Astrocyte (in vitro differentiated cells and primary cell): ENCODE results near the gene THOP1. TPM values are rescaled to one million over a fixed set of nuclear protein-coding genes. Genes with fewer than 3 reads are reported as not detected.

Source experiments
- DNase-seq: peaks from one replicate; pipeline ENCODE4 v3.0.0-alpha.2; 2010; ENCODE audit warnings: low read depth
- FAIRE-seq: peaks from 2 replicates; lab custom pipeline; 2011; peaks lifted over from hg19 to GRCh38; lab: Jason Lieb, UNC
- H2AFZ ChIP-seq: 2 replicates; pipeline ENCODE4 v1.6.0; 2012; ENCODE audit warnings: low read depth, low read length, inconsistent platforms
- H3K27ac ChIP-seq: 2 replicates; pipeline ENCODE4 v1.5.1; 2011; ENCODE audit warnings: low read depth, low read length, inconsistent platforms
- H3K27me3 ChIP-seq: 2 replicates; pipeline ENCODE4 v1.6.0; 2011; ENCODE audit warnings: low read length, inconsistent platforms; ENCODE audit not compliant: insufficient read depth
- H3K36me3 ChIP-seq: 2 replicates; pipeline ENCODE4 v1.5.1; 2011; ENCODE audit warnings: low read length, inconsistent platforms; ENCODE audit not compliant: insufficient read depth
- H3K4me1 ChIP-seq: 2 replicates; pipeline ENCODE4 v1.5.1; 2011; ENCODE audit warnings: low read length, inconsistent platforms; ENCODE audit not compliant: insufficient read depth
- H3K4me2 ChIP-seq: 2 replicates; pipeline ENCODE4 v1.6.0; 2012; ENCODE audit warnings: low read length, inconsistent platforms
- H3K4me3 ChIP-seq: 2 replicates; pipeline ENCODE4 v1.5.1; 2011; ENCODE audit warnings: low read depth, mild to moderate bottlenecking, low read length, inconsistent platforms; ENCODE audit not compliant: insufficient read depth
- H3K79me2 ChIP-seq: 2 replicates; pipeline ENCODE4 v1.6.0; 2012; ENCODE audit warnings: mild to moderate bottlenecking, low read length, inconsistent platforms; ENCODE audit not compliant: insufficient read depth
- H3K9ac ChIP-seq: 2 replicates; pipeline ENCODE4 v1.6.0; 2012; ENCODE audit warnings: mild to moderate bottlenecking, low read length, inconsistent platforms
- H3K9me3 ChIP-seq: 2 replicates; pipeline ENCODE4 v1.5.1; 2012; ENCODE audit warnings: low read depth, mild to moderate bottlenecking, low read length, inconsistent platforms; ENCODE audit not compliant: insufficient read depth
- H4K20me1 ChIP-seq: 2 replicates; pipeline ENCODE4 v1.6.0; 2012; ENCODE audit warnings: low read length, inconsistent platforms; ENCODE audit not compliant: insufficient read depth
- H3K27ac Mint-ChIP-seq: one replicate; pipeline ENCODE4 v1.8.0; 2021; ENCODE audit warnings: mild to moderate bottlenecking, mixed read lengths; ENCODE audit not compliant: unreplicated experiment
- H3K27me3 Mint-ChIP-seq: one replicate; pipeline ENCODE4 v1.8.0; 2021; ENCODE audit warnings: low read depth, mixed read lengths; ENCODE audit not compliant: unreplicated experiment
- H3K36me3 Mint-ChIP-seq: one replicate; pipeline ENCODE4 v1.8.0; 2021; ENCODE audit warnings: low read depth, mixed read lengths; ENCODE audit not compliant: unreplicated experiment
- H3K4me1 Mint-ChIP-seq: one replicate; pipeline ENCODE4 v1.8.0; 2021; ENCODE audit warnings: low read depth, mixed read lengths; ENCODE audit not compliant: unreplicated experiment
- H3K4me3 Mint-ChIP-seq: one replicate; pipeline ENCODE4 v1.8.0; 2021; ENCODE audit warnings: mild to moderate bottlenecking, moderate library complexity, mixed read lengths; ENCODE audit not compliant: unreplicated experiment
- H3K9me3 Mint-ChIP-seq: one replicate; pipeline ENCODE4 v1.8.0; 2021; ENCODE audit warnings: mild to moderate bottlenecking, mixed read lengths; ENCODE audit not compliant: unreplicated experiment
- CTCF ChIP-seq: IDR thresholded peaks from 2 replicates; pipeline ENCODE4 v1.5.1; 2011; ENCODE audit warnings: low read depth, mild to moderate bottlenecking, inconsistent platforms, low read length, moderate library complexity; ENCODE audit not compliant: insufficient read depth
- EZH2 ChIP-seq: IDR thresholded peaks from 2 replicates; pipeline ENCODE4 v1.6.1; 2012; ENCODE audit warnings: mild to moderate bottlenecking, low read length, inconsistent platforms; ENCODE audit not compliant: insufficient read depth
- total RNA-seq: library from RNA; stranded (reverse); gene quantifications from 2 replicates; pipeline ENCODE4 v1.2.1, GENCODE V29; 2021

The THOP1 gene
- total RNA-seq, 1 donor from 2014 or later, result 73.4 TPM

GRCh38 chr19:2761309-2761677 is 24.0 kb upstream of the THOP1 start:
- FAIRE-seq (no peak), DNase-seq (no peak)
- Histone ChIP-seq H3K4me1 (no peaks in the 10 kb centered on the region), H3K4me3 (no peak overlapping the region), H3K79me2 (no peaks in the 10 kb centered on the region), H4K20me1 (peaks cover 10% of the 10 kb centered on the region), H3K9ac (no peak overlapping the region), H3K27me3 (no peaks in the 10 kb centered on the region), H3K36me3 (peaks cover 6% of the 10 kb centered on the region), H3K4me2 (no peak overlapping the region), H3K9me3 (no peaks in the 10 kb centered on the region), H3K27ac (no peak overlapping the region), H2AFZ (no peak overlapping the region)
- Mint-ChIP-seq H3K9me3 (no peaks in the 10 kb centered on the region), H3K4me3 (no peak overlapping the region), H3K27ac (no peak overlapping the region), H3K27me3 (no peaks in the 10 kb centered on the region), H3K4me1 (no peaks in the 10 kb centered on the region), H3K36me3 (peaks cover 7% of the 10 kb centered on the region)
- TF ChIP-seq EZH2 (no peak), CTCF (no peak)

DNA sequence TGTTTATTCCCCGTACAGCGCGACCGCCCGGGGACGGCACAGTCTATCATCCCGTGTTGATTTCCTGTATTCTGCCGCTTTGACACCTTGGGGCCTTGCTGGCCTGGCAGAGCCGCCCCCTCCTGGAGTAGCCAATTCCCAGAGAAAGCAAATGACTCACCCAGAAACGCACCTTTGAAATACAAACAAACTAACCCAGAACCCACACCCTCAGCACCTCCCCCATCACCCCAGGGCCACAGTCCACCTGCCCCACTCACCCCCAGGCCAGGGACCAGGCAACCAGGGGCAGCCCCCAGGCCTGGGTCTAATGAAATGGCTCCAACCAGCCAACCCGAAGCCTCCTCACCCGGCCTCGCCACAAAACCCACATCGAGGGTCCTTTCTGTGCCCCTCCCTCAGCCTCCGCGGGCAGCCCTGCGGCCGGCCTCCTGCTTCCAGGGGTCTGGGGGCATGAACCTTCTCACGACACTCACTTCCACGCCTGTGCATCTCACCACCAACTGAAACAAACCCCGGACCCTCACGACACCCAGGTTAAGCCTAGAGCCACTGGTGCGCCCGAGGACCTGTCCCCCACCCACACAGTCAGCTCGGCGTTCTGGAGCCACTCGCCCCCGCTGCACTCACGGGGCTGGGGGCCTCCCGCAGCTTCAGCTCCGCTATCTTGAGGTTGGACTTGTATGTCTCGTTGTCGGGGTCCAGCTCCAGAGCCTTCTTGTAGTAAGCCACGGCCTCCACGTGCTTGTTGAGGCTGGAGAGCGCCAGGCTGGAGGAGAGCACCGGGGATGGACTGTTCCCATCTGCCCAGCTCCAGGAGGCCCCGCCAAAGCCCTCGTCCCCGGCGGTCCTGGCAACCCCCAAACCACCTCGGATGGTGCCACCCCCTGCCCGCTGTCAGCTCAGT is 23.2 kb upstream of the THOP1 start:
- no peak overlapping the region for H2AFZ ChIP-seq
- H3K4me3 Mint-ChIP-seq, result no peak overlapping the region
- H3K4me2 ChIP-seq, result no peak overlapping the region
- no peak for DNase-seq
- peaks cover 10% of the 10 kb centered on the region for H4K20me1 ChIP-seq
- H3K9me3 ChIP-seq, result no peaks in the 10 kb centered on the region
- FAIRE-seq, result no peak
- H3K36me3 Mint-ChIP-seq, result peaks cover 9% of the 10 kb centered on the region
- no peaks in the 10 kb centered on the region for H3K9me3 Mint-ChIP-seq
- H3K9ac ChIP-seq, result no peak overlapping the region
- no peaks in the 10 kb centered on the region for H3K4me1 ChIP-seq
- H3K27me3 ChIP-seq, result no peaks in the 10 kb centered on the region
- peaks cover 6% of the 10 kb centered on the region for H3K36me3 ChIP-seq
- H3K27ac ChIP-seq, result no peak overlapping the region
- H3K27me3 Mint-ChIP-seq, result no peaks in the 10 kb centered on the region
- H3K79me2 ChIP-seq, result no peaks in the 10 kb centered on the region
- H3K4me1 Mint-ChIP-seq, result no peaks in the 10 kb centered on the region
- no peak overlapping the region for H3K27ac Mint-ChIP-seq
- H3K4me3 ChIP-seq, result no peak overlapping the region
- TF ChIP-seq CTCF, result no peak
- TF ChIP-seq EZH2, result no peak
